Measurements from ENCODE around the gene FAM25C.
"Not testable (repeated sequence)": the region's sequence is repeated elsewhere in the genome, so short reads cannot be mapped to it uniquely, and the experiment has no call there.

FAM25C gene
- total RNA-seq, result 0 to 0.09 (median 0) reads per million in 4 experiments

GRCh38 chr10:47999691-48000090, at the start of gene FAM25C:
FAM25C (minus strand) TSS chr10:47999791; CDS start chr10:47999765, 26 bp downstream.
- not testable (repeated sequence) for DNase-seq

GRCh38 chr10:48044557-48044956, 45.0 kb upstream of the FAM25C start:
- DNase-seq, result not testable (repeated sequence)

GRCh38 chr10:48031390-48031789, 31.8 kb upstream of the FAM25C start:
- DNase-seq, result not testable (repeated sequence)

DNA sequence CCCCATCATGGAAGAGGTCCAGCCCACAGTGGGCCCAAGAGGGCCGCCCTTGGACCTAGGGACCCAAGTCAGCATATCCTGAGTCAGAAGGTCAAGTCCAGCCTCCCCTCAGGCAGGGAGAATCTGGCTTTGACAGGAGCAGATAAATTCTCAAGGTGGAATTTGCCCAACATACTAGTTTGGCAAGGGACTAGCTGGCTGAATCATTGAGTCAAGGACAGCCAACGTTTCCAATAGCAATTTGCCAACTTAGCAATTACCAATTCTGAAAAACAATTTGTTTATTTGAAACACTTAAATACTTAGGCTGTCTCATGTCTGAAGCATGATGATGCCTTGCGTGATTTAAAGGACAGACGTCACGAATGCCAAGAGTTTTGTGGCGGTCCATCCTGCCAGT, 2.7 kb upstream of the FAM25C start:
- DNase-seq, result not testable (repeated sequence)

GRCh38 chr10:47994045-47994444, 5.5 kb downstream of the FAM25C start:
- not testable (repeated sequence) for DNase-seq

DNA sequence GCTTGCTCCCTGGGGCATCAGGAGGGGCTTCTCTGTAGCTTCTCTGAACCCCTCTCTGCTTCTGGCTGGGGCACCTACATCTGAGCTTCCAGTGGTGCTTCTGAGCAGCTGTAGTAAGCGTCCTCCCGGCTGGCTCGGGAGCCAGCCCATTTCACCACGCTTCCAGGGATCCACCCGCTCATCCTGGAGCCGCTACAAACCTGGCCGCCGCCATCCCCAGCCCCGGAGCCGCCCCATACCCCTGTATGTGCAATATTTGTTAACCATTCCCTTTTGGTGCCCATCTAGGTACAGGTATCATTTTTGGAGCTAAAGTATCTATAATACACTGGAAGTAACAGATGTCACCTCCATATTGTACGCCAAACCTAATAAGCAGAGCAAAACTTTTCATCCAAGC, 7.0 kb downstream of the FAM25C start:
- DNase-seq, result not testable (repeated sequence)

GRCh38 chr10:47991706-47992105, 7.9 kb downstream of the FAM25C start:
- not testable (repeated sequence) for DNase-seq

DNA sequence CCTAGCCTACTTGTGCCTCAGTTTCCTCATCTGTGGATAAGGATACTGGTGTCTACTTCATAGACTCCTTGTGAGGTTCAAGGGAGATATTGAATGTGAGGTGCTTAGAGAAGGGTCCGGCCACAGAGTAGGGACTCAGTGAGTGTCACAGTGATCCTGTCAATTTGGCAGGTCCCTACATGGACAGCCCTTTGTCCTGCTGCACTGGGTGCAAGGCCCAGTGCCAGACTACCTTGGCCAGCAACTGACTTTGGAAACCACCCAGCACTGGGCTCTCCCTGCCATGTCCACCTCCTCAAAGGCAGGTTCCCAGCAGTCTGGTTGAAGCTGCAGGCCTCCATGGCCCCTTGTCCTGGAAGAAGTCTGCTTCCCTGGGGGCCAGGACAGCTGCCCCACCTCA, 9.5 kb downstream of the FAM25C start:
- not testable (repeated sequence) for DNase-seq

DNA sequence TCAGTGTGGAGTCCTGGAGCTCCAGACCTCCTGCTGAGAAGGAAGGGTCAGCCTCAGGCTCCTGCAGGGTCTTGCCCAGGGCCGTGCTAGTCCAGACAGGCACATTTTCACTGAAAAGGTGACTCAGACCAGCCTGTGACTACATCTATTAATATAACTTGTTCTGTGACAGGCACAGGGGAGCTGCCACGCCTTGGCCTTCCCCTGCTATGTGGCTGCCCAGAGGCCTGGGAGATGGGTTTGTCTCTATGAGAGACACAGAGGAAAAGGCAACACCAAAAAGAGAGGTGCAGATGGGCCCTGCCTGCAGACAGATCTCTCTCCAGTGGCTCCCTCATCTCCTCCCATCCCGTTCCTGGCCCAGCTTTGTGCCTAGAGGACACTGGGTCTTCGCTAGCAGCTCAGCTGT, 10.0 kb downstream of the FAM25C start:
- DNase-seq, result not testable (repeated sequence)

DNA sequence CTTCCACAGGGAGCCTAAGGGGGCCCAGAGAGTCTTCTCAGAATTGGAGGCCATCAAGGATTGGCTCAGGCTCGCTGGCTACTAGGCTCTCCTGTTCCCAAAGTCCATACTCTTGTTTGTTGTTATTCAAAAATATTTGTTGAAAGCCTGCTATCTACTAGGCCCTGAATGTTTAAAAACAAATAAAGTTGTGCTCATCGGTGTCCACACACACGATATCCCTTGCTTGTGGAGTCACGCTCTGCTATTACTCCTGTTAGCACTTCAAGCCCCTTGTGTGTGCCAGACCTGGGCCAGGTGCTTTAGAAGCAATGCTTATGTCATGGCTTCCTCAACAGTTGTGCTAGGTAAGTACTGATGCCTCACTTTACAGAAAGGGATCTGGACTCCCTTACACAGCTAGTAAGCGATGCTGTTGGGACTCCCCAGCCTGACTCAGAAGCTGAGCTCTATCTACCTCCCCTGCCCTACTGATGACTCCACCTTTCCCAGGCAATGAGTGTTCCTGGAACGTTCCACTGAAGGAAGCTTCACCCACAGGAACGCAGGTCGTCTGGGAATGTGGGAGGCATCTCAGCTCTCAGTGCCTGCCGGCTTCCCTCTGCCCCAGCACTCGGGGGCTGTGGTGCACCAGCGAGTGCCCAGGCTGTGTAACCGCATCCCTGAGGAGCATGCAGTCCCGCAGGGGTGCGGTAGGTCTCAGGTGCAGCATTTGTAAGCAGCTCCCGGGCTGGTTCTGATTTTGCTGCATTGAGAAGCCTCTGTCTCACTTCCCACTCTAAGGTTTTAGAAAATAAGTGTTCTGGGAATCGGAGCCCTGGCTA, 10.7 kb downstream of the FAM25C start:
- DNase-seq, result not testable (repeated sequence)

DNA sequence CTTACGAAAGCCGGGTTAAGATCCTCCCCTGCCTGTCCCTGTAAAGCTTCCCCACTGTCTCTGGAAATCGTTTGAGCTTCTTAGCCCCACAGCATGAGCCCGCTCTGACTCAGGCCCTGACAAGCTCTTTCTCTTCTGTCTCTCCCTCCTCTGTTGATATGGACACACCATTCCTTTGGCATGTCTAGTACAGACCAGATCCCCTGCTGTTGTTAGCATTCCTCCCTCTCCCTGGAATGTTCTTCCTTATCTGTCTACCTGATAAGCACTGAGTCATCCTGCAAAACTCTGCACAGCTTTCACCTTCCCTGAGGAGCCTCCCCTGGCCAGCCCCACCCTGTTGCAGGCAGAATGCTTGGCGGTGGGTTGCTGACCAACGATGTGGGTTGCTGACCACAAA, 11.6 kb downstream of the FAM25C start:
- not testable (repeated sequence) for DNase-seq

- not testable (repeated sequence) for DNase-seq
These were observed 13.0 kb downstream of the FAM25C start for GRCh38 chr10:47986413-47987230.

GRCh38 chr10:47975409-47975808, 24.2 kb downstream of the FAM25C start:
- DNase-seq, result not testable (repeated sequence)

DNA sequence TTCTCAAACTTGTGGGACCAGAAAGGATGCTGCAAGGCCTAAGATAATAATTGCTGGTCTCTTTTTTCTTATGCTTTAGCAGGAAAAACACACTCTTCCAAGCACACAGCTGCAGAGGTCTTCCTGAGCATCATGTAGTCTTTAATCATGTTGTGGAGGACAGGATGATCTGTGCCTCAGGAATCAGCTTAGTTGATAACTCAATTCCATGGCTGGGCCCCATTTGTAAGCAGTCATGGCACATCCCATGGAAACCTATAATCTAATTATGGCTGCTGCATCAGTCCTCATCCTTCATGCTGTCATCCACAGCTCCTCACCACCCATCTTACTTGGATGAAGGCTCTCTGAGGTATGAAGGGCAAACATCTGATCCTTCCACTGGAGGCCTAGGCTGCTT, 26.5 kb downstream of the FAM25C start:
- not testable (repeated sequence) for DNase-seq

DNA sequence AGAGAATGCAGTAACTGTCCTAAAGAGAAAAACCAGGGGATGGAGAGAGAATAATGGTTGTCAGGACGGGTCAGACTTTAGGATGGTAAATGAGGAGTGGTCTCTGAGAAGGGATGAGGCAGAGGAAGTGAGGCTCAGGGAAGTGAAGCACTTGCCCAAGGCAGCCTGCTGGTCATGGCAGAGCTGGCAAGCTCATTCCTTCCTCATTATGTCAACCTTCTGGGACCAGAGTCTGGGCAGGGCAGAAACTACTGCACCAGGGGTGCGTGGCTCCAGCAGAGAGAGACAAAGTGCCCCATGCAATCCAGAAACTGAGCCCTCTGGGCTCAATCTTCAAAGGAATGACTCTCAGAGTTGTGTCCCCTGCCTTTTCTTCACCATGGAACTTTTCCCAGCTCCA, 27.5 kb downstream of the FAM25C start:
- not testable (repeated sequence) for DNase-seq

DNA sequence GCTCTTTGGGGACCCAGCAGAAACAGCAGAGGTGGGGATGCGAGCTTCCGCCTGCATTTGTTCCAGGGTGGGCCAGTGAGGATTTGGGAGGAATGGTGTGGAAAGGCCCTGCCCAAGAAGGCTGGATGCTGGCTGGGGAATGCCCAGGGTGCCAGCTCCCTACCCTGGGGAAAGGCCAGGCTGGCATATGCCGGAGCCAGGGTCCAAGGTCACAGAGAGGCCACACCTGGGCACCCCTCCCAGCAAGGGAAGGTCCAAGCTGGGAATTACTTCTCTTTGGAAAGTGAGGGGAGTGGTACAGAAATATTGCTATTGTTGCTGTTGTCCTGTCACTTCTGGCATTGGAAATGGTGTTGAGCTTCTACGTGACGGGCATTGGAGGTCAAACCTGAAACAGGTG, 28.0 kb downstream of the FAM25C start:
- DNase-seq, result not testable (repeated sequence)

DNA sequence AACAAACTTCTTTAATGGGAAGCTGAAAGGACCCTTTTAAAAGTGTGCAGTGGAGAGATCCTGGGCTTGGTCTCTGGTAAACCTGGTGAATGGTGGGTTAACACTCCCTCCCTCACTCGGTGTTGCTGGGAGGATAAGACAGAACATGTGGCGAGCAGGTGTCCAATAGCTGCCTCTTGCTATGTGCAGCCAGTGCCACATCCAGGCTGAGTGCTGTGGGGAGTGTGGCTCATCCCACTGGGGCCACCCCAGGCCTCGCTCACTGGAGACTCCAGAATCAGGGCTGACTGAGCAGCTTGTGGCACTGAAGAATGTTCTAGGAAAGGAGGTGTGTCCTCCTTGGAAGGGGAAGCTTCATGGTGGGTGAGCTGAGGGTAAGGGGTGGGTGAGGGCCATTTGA, 29.5 kb downstream of the FAM25C start:
- not testable (repeated sequence) for DNase-seq

DNA sequence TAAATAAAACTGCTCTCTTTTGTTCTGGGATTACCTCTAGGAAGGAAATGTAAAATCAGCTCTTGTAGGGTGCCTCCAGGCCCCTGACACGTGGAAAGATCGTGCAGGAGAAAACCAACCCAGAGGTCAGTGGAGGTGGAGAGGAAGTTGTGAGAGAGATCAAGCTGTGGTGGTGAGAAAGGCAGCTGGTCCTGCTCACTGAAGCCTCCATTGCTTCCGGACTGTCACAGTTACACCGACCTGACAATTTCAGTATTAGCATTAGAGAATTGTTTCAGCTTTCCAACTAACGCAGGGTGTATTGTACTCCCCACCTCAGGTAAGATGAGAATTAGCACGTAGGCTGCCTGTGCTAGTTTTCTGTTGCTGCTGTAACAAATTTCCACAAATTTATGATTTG, 30.6 kb downstream of the FAM25C start:
- not testable (repeated sequence) for DNase-seq

- not testable (repeated sequence) for DNase-seq
These were observed 35.1 kb downstream of the FAM25C start for GRCh38 chr10:47964280-47965063.

DNA sequence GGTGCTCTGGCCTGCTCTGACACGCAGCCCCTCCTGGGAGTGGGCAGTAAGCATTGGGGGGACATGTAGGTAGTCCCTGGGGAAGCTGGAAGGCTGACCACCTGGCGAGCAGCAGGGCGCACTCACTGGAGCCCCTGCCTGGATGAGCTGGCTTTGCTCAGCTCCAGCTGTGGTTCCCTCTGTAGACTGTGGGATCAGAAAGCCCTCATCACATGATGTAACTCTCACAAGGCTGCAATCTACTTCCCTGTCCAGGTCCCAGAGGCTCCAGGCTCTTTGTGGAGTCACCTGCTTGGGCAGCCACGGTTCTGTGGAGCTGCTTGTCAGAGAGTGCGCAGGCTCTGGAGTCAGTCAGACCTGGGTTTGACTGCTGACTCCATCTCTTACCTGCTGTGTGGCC, 36.8 kb downstream of the FAM25C start:
- DNase-seq, result not testable (repeated sequence)

- not testable (repeated sequence) for DNase-seq
These were observed 38.9 kb downstream of the FAM25C start for GRCh38 chr10:47960699-47961098.

DNA sequence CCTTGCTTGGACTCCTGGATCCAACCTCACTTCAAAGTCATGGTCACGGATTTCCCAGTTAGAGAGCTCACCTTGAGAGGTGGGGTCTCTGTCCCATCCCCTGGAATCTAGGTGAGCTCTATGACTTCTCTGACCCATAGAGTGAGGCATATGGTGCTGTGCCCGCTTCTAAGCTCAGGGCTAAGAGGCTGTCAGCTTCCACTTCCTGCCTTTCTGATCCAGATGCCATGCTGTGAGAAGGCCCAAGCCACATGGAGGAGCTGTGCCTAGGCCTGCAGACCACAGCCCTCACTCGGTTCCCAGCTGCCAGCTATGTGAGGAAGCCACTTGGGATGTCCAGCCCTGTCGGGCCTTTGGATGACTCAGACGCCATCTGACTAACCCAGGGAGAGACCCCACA, 39.9 kb downstream of the FAM25C start:
- DNase-seq, result not testable (repeated sequence)

GRCh38 chr10:47957158-47957557, 42.4 kb downstream of the FAM25C start:
- not testable (repeated sequence) for DNase-seq
